GM21423 (cell line): Measurements from ENCODE around the gene VWF.
"Not testable (repeated sequence)": the region's sequence is repeated elsewhere in the genome, so short reads cannot be mapped to it uniquely, and the experiment has no call there.

Source experiments
- ATAC-seq: cut with Tn5 transposase; IDR thresholded peaks from one replicate; pipeline ENCODE4 v1.9.1; 2021; ENCODE audit warnings: mild to moderate bottlenecking, moderate library complexity; ENCODE audit not compliant: unreplicated experiment

VWF gene

DNA sequence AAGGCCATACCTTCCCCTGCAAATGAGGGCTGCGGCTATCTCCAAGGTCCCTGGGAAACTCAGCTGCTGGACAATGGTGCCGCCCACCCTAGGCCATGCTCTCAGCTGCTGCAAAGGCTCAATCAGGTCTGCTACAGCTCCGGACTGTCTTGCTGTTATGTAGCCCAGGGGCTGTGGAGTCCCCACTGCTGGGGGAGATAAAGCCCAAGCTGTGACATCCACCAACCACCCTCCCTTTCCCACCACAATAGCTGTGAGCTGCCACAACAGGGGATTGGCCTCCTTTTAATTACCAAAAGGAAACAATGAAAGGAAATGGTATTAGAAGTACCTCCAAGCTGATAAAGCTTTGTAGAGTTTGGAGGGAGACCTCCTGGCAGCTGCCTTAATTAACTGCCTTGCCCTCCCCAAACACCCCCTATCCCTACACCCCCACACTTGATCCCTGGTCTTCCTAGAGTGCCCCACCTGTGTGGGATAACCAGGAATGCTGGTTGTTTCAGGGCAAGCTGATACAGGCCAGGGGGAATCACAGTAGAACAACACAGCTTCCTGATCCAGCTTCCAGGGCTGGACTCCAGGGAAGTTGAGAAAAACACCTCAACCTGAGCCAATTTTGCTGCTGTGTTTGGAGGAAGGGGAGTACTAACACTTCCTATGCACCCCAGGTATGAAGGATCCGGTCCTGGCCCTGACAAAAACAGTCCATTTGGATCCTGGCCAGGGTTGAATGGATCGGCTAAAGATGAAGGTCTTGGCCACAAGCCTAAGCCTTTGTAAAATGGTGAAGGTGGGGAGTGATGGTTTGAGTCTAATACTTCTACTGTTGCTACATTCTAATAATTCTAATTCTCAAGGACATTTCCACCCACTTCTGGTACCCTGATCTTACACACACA, at the start of gene VWF:
Gene VWF (minus strand): TSS at position 260 of the 899 bp plus-strand sequence. CDS start 1,474 bp downstream, outside the sequence.
- no peak for ATAC-seq

DNA sequence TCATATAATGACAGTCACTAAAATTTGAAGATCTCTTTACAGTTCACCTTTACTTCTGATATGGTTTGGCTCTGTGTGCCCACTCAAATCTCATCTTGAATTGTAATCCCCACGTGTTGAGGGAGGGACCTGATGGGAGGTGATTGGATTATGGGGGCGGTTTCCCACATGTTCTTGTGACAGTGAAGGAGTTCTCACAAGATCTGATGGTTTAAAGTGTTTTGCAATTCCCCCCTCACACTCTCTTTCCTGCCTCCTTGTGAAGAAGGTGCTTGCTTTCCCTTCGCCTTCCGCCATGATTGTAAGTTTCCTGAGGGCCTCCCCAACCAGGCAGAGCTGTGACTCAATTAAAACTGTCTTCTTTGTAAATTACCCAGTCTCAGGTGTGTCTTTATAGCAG, 48.4 kb upstream of the VWF start:
- ATAC-seq: no peak

DNA sequence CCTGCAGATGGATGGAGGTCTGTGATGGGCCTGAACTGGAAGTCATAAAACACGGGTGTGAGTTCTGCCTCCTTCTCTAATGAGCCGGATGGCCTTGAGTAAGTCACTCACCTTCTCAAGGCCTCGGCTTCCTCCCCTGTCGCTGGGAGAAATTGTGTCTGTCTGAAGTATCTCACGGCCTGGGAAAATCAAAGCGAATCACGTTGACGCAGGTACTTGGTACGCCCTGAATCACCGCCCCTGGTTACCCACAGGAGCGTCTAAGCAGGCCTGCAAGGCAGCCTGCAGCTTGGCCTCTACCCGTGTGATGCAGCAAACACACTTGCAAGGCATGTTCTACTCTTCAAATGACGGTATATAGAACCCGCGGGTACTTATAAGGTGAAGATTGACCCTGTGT, 47.6 kb upstream of the VWF start:
- ATAC-seq: no peak

DNA sequence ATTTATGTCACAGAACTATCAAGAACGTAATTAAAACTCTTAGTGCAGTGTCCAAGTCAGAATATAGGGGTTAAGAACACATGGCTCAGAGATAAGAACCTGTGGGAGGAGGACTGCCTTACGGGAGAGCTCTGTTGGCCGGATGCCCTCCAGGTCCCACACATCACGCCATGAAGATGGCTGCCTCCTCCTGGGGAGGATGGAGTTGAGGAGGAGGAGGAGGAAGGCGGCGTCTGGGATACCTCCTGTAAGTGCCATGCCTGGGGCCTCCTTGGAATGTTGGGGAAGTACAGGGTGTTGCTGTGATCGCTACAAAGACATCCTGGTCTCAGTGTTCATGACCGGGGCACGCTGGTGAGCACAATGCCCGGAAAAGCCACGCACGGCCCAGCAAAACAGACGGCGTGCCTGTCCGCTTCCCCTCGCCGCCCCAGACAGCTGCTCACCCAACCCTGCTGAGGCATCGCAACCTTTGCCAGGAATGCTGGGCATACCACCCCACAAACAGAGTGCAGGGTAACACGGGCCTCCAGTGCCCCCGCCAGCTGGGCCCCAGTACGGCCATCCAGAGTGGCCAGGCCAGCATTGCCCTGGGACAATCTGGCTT, 47.0 kb upstream of the VWF start:
- ATAC-seq: no peak

DNA sequence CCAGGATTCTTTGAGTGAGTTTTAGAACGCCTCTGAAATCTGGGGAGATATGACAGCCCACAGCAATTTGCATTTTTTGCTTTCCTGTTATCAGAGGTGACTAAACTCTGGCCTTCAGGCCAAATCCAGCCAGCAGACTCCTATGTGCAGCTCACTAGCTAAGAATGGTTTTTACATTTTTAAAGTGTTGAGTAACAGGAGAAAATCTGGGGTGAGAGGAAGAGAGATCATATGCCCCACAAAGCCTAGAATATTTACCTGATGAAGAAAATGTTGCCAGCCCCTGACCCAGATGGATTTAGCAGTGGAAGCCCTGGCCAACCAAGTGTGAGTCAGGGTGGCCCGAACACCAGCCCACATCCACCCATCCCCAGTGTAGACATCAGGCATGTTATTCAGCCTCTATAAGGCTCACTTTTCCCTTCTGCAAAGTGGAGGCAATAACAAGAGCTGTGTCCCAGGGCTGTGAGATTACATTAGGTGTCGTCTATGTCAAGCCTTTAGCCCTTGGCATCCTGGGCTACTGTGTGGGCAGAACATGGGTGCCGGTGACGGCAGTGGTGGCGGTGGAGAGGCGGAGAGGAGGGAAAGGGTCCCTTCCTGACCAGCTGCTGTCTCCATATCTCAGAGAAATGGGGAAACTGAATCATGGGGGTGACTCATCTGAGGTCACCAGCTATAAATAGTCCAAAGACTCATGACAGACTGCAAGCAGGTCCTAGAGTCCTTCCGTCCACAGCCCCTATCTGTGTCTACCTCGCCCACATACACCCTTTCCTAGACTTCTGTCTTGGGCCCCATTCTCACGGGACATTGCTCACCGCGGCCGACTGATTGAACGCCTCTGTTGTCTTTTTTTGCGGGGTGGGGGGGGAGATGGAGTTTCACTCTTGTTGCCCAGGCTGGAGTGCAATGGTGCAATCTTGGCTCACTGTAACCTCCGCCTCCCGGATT, 43.1 kb upstream of the VWF start:
- peak; percentile 79 for ATAC-seq

DNA sequence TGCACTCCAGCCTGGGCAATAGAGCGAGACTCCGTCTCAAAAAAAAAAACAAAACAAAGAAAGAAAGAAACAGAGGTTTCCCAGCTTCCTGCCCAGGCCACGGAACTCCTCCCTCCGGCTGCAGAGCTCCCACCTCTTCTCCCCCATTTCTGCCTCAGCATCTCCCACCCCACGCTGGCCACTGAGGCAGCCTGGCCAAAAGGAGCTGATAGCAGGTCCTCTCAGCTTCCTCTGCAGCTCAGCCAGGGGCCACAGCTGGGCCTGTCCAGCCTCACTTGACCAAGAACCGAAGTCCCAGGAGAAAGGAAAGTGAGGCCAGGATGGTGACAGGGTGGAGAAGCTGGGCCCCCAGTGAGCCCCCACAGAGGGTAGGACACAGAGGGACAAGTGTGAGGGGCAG, 42.3 kb upstream of the VWF start:
- no peak for ATAC-seq

DNA sequence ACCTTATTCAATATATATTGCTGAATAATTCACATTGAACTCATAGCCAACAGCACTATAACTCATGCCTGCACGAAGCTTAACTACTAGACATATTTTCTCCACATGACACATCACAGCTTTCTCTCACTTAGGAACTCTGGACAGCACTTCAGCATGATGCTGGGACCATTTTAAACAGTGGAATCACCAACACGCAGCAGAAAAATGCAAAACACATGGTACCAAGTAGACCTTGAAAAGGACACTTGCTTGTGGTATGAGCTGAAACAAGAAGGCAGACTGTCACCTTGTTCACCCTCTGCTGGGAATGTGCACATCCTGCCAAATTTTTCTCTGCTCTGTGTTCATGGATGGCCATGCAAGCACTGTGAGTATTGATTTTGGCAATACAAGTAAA, 40.9 kb upstream of the VWF start:
- no peak for ATAC-seq

DNA sequence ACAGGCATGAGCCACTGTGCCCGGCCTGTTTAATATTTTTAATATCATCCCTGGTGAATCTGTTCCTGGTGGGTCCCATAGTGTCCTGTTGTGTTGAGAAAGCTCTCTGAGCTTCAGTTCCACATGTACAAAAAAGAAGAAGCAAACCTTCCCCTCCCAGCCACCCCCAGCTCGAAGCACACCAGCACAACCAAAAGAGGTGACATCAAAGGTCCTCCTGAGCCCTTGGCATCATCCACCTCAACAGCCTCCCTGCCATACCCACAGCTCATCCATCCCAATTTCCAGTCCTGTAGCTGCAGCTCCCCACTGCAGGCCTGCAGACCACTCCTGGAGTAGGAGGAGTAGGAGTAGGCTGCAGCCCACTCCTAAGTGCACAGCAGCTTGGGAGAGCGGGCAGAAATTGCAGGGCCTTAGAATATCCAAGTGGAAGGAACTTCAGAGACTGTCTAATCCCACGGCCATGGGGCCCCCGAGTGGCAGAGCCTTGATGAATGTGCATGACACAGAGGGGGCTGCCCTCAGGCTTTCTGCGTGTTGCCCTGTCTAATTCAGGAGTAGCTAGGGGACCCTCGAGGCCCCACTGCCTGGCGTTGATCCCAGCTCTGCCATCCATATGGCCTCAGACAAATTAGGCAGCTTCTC, 39.1 kb upstream of the VWF start:
- no peak for ATAC-seq

DNA sequence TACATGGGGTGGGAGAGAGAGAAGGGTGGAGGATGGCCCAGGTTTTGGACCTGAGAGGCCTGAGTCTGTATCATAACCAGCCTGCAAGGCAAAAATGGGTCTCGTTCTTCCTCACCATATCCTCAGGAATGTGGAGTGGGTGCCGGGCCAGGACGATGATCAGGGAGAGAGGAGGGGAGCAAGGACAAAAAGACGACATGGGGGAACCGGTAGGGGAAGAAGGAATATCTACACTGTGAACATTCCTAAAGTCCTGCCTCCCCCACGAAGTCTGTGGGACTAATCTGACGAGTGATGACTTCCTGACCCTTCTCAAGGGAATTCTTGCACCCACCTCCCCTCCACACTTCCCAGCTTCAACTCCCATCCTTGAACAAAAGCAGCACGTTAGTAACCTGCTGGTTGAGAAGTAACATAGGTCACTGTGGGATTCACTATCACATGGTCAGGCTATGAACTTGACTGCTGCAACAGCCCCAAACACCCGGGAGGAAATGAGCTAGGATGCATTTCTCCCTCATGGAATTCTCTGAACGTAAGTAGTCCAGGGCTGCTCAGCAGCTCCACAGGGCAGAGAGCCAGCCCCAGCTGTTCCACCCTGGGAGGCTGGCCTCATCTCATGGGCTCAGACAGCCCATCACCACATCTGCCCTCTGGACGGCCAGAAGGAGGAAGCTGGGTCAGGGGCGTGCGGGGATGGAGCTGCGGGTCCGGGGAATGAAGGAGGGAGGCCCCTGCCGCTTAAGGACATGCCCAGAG, 36.8 kb upstream of the VWF start:
- ATAC-seq: no peak

DNA sequence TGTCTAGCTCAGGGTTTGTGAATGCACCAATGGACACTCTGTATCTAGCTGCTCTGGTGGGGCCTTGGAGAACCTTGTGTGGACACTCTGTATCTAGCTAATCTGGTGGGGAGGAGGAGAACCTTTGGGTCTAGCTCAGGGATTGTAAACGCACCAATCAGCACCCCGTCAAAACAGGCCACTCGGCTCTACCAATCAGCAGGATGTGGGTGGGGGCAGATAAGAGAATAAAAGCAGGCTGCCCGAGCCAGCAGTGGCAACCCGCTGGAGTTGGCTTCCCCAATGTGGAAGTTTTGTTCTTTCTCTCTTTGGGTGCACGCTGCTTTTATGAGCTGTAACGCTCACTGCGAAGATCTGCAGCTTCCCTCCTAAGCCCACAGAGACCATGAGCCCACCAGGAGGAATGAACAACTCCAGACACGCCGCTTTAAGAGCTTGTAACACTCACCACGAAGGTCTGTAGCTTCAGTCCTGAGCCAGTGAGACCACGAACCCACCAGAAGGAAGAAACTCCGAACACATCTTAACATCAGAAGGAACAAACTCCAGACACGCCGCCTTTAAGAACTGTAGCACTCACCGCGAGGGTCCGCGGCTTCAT, 35.7 kb upstream of the VWF start:
- not testable (repeated sequence) for ATAC-seq

DNA sequence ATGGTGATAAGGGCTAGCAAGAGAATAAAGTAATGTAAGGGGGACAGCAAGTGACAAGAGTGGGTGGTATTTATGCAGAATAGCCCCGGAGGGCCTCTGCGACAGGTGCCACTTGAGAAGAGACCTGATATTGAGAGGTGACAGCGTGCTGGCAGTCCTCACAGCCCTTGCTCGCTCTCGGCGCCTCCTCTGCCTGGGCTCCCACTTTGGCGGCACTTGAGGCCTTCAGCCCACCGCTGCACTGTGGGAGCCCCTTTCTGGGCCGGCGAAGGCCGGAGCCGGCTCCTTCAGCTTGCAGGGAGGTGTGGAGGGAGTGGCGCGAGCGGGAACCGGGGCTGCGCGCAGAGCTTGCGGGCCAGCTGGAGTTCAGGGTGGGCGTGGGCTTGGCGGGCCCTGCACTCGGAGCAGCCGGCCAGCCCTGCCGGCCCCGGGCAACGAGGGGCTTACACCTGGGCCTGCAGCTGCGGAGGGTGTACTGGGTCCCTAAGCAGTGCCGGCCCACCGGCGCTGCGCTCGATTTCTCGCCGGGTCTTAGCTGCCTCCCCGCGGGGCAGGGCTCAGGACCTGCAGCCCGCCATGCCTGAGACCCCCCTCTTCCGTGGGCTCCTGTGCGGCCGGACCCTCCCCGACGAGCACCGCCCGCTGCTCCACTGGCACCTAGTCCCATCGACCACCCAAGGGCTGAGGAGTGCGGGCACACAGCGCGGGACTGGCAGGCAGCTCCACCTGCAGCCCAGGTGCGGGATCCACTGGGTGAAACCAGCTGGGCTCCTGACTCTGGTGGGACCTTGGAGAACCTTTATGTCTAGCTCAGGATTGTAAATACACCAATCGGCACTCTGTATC, 34.9 kb upstream of the VWF start:
- ATAC-seq: not testable (repeated sequence)

DNA sequence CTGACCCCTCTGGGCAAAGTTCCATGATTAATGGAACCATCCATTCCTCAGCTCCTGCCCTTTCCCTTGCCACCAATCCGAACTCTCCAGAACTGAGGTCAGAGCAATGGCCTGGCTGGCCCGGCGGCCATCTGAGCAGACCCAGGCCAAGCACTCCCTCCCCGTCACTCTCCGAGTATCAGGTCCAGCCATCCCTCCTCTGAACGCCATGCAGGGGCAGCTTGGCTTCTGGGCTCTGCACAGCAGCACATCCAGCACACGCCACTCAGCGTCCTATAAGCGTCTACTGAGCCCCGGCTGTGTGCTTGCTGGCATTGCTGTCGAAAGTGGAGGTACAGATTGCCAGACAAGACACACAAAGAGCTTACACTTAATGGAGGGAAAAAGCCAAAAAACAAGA, 34.3 kb upstream of the VWF start:
- no peak for ATAC-seq

DNA sequence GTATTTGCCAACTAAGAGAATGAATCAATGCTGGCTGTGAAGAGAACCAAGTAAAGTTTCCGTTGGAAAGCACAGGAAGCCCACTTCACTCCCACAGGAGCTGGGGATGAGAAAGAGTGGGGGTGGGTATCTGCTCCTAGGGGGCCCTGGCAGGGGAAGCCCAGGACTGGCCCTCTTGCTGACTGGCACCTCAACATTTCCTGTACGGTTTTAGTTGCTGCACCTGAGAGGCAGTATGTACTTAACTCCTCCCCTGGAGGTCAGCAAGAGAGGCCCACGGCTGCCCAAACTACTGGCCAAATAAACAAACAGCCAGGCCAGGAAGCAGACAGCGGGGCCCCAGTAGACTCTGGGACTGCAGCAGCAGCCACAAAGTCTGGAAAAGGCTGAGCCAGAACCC, 33.8 kb upstream of the VWF start:
- no peak for ATAC-seq

DNA sequence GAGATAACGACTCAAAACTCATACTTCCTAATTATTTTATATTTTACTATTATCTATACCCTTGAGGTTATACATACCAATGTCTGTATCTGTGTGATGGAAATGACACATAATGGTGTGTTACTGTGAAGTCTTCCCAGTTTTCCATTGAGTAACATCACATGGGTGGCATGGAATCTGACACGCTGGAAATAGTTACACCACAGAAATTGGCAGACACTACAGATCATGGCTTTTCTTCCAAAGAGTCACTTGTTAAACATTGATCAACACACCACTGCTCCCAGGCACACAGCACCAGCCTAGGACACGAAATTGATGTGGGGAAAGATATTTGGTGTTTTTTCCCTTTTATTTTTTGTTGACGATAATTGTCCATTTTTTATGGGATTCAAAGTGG, 33.0 kb upstream of the VWF start:
- ATAC-seq: no peak

DNA sequence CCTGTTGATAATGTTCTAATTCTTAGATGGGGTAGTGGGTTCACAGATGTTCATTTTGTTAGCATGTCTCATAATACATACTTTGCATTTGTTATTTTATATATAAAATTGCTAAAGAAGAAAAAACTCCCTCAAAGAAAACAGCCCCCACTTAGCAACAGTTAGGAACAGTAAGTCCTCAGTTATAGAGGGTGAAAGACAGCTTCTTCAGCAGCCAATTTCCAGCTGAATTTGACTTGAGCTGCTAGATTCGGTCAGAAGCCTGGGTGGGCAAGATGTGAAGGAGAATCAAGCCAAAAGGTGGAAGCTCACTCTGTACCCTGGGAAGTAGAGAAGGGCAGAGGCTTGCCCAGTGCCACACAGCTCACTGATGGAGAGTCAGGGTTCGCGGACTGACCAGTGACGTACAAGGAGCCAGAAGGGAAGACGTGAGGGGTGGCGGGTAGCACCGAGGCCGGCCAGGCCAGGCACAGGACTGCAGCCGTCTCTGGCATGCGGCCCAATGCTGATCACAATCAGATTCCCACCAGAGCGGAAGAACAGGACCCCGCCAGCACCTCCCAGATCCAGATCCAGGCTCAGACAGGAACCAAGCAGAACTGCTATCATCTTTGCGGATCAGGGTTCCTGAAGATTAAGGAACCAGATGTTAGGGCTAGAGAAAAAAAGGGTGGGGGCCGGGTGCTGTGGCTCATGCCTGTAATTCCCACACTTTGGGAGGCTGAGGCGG, 30.4 kb upstream of the VWF start:
- ATAC-seq: no peak

DNA sequence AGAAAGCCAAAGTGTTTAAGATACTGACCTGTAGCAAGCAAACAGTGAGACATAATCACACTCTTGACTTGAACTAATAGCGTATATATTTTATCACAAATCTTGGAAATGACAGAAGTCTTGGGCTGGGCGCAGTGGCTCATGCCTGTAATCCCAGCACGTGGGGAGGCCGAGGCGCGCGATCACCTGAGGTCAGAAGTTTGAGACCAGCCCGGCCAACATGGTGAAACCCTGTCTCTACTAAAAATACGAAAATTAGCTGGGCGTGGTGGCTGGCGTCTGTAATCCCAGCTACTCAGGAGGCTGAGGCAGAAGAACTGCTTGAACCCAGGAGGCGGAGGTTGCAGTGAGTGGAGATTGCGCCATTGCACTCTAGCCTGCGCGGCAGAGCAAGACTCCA, 24.3 kb upstream of the VWF start:
- ATAC-seq: not testable (repeated sequence)

DNA sequence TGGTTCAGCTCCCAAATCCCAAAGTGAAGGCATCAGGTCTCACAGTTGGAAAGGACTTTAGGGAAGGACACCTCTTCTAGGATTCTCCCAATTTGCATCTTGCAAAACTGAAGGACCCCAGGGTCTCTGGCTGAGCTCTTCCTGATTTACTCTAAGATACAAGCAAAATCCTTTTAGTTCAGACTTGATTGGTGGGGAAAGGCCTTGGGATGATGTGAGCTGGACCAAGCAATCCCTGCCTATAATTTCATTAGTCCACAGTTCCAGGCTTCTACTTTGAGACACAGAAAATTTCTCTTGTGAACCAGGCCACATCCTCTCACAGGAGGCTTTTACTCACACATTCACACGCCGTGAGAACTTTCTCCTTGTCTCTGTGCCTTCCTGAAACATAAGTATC, 23.6 kb upstream of the VWF start:
- ATAC-seq: no peak

DNA sequence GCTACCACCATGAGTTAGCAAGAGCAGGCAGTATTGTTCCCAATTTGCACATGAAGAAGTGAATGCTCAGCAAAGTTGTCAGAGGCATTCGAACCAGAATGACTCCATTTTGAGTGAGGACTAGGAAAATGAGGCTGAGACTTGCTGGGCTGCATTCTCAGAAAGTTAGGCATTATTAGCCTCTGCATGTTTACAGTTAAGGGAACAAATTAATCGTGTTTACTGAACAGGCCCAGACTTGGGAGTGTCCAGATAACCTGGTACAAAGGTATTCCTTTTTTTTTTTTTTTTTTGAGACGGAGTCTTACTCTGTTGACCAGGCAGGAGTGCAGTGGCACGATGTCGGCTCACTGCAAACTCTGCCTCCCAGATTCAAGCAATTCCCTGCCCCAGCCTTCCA, 22.5 kb upstream of the VWF start:
- ATAC-seq: no peak
